ENCODE results near the gene MYO15B. TPM values are rescaled to one million over a fixed set of nuclear protein-coding genes. Genes with fewer than 3 reads are reported as not detected.

Gene MYO15B
- total and polyA plus RNA-seq, 2 experiments from 2014 or later, result 21.3 to 101 TPM

DNA sequence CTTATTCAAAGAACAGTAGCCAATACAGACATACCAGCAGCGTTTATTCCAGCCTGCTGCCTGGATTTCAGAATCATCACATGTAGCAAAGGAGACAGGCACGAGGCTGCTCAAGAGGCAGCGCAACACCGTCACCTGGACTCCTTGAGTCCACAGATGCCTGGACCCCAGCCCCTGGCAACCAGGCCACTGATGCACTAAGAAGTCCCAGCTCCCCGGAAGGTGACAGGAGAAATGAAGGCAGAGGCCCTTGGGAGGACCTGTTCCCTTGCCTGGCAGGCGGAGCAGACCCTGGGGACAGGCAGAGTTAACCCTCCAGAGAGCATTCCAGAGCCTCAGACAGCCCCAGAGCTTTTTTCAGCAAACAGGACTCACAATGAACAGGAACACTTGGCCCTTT lies 62.1 kb downstream of the MYO15B start:
- Histone ChIP-seq H3K27ac (no peak overlapping the region), H3K4me3 (no peak overlapping the region), H3K9me3 (ENCODE audit: low read depth) (no peaks in the 10 kb centered on the region), H3K27me3 (no peaks in the 10 kb centered on the region), H3K36me3 (peaks cover 22% of the 10 kb centered on the region), H3K4me1 (ENCODE audit: low read depth) (no peaks in the 10 kb centered on the region)
- TF ChIP-seq, protein P1, sequence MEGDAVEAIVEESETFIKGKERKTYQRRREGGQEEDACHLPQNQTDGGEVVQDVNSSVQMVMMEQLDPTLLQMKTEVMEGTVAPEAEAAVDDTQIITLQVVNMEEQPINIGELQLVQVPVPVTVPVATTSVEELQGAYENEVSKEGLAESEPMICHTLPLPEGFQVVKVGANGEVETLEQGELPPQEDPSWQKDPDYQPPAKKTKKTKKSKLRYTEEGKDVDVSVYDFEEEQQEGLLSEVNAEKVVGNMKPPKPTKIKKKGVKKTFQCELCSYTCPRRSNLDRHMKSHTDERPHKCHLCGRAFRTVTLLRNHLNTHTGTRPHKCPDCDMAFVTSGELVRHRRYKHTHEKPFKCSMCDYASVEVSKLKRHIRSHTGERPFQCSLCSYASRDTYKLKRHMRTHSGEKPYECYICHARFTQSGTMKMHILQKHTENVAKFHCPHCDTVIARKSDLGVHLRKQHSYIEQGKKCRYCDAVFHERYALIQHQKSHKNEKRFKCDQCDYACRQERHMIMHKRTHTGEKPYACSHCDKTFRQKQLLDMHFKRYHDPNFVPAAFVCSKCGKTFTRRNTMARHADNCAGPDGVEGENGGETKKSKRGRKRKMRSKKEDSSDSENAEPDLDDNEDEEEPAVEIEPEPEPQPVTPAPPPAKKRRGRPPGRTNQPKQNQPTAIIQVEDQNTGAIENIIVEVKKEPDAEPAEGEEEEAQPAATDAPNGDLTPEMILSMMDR (IDR thresholded peaks at IDR 0.05; ENCODE audit: low read depth, low read length), result no peak
- DNase-seq (ENCODE audit: low read depth in 1 of 2, low spot score in 1 of 2), result no peak

DNA sequence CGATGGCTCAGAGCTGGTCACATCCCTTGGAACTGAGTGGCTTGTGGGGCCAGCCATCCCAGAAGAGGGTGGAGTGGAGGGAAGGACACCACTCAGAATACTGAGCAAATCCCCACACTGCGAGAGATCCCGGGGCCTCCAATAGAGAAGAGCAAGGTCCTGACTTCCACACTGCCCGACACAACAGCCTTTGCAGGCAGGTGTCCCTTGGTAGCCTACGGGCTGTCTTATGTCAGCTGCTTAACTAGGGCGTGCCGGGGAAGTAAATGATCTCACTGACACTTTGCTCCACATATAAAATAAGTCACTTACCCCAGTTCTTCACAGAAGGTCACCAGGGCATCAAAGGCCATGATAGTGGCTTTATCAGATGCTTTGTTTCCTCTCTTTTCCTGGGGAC lies 63.3 kb downstream of the MYO15B start:
- no peak for DNase-seq (ENCODE audit: low read depth in 1 of 2, low spot score in 1 of 2)
- H3K4me3 ChIP-seq, result no peak overlapping the region
- H3K36me3 ChIP-seq, result peaks cover 24% of the 10 kb centered on the region
- TF ChIP-seq, protein P1 (IDR thresholded peaks at IDR 0.05; ENCODE audit: low read depth, low read length), result no peak
- H3K4me1 ChIP-seq (ENCODE audit: low read depth), result no peaks in the 10 kb centered on the region
- no peaks in the 10 kb centered on the region for H3K27me3 ChIP-seq
- H3K27ac ChIP-seq, result no peak overlapping the region
- no peaks in the 10 kb centered on the region for H3K9me3 ChIP-seq (ENCODE audit: low read depth)

DNA sequence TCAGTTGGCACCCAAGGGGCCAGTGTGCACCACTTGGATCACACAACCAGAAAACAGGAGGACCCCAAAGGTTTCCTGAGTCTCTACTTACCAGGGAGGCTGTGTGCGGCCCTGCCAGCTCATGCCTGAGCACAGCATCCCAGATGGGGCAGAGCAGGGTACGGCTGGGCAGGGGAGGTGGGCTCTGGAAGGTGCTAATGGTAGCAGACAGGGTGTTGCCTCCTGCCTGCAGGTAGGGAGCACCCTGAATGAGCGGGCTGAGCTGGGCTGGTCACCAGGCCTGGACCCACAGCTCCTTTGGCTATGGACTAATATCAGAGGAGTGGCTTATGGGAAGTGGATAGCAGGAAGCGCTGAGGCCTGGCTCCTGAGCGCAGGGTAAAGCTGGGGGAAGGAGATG lies 64.7 kb downstream of the MYO15B start:
- Histone ChIP-seq H3K9me3 (ENCODE audit: low read depth) (no peaks in the 10 kb centered on the region), H3K27me3 (no peaks in the 10 kb centered on the region), H3K36me3 (peaks cover 24% of the 10 kb centered on the region), H3K4me3 (no peak overlapping the region), H3K27ac (no peak overlapping the region), H3K4me1 (ENCODE audit: low read depth) (no peaks in the 10 kb centered on the region)
- DNase-seq (ENCODE audit: low read depth in 1 of 2, low spot score in 1 of 2), result no peak
- TF ChIP-seq, protein P1 (IDR thresholded peaks at IDR 0.05; ENCODE audit: low read depth, low read length), result no peak

DNA sequence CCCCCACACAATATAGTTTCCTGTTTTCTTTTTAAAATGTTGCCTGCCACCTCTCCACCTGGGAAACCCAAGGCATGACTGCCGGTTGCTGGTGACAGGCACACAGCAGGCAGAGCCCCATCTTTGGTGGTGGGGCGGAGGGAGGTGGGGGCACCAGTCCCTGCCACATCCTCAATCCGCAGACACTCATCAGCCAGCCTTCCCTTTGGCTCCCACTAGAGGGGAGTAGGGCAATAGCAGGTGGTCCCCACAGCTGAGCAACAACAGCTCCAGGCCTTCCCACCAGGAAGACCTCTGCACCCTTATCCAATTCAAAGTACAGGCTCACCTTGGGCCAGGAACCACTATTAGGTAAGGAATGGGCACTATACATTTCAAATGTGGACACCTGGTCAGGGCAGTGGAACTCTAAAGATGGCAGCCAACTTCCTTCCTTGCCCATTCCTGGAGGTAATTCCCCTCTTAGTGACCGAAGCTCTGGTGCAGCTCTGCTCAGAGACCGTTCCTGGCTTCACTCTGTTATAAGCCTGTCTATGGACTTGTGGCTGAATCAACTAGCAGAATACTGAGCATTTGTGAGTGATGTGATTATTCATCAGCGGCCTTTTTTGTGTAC lies 65.4 kb downstream of the MYO15B start:
- TF ChIP-seq, protein P1 (IDR thresholded peaks at IDR 0.05; ENCODE audit: low read depth, low read length), result peak; percentile 85
- H3K4me1 ChIP-seq (ENCODE audit: low read depth), result no peaks in the 10 kb centered on the region
- peak overlapping the region; percentile 28 for H3K27ac ChIP-seq
- no peak overlapping the region for H3K4me3 ChIP-seq
- peak; percentile 36 to 55 for DNase-seq (ENCODE audit: low read depth in 1 of 2, low spot score in 1 of 2)
- peaks cover 24% of the 10 kb centered on the region for H3K36me3 ChIP-seq
- H3K9me3 ChIP-seq (ENCODE audit: low read depth), result no peaks in the 10 kb centered on the region
- H3K27me3 ChIP-seq, result no peaks in the 10 kb centered on the region

DNA sequence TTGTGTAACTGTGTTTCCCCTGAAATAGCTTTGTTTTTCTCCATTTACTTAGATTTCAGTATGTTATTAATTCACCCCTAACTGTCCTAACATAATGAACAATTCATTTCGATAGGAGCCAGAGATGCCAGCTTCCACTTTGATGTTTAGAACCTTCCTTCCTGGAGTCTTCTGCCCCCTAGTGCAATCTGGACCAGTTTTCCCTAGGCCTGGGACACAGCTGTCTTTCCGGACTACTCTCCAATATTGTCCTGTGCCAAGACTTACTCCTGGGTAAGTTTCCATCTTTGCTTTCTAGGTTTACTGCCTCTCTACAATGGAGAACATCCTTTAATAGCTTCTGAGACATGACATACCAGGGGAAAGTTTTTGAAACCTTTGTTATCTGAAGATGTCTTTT lies 66.6 kb downstream of the MYO15B start:
- TF ChIP-seq, protein P1 (IDR thresholded peaks at IDR 0.05; ENCODE audit: low read depth, low read length), result no peak
- Histone ChIP-seq H3K4me3 (no peak overlapping the region), H3K9me3 (ENCODE audit: low read depth) (no peaks in the 10 kb centered on the region), H3K4me1 (ENCODE audit: low read depth) (no peaks in the 10 kb centered on the region), H3K36me3 (peaks cover 26% of the 10 kb centered on the region), H3K27me3 (no peaks in the 10 kb centered on the region), H3K27ac (no peak overlapping the region)
- DNase-seq (ENCODE audit: low read depth in 1 of 2, low spot score in 1 of 2), result peak in 1 of 2 donors; percentile 15
